Right cardiac atrium (tissue), 5 donors: ENCODE measurements around the gene PIK3CA. TPM values are rescaled to one million over a fixed set of nuclear protein-coding genes. Genes with fewer than 3 reads are reported as not detected.

Source experiments
- ATAC-seq, 2 donors: fragments of 200-7000 bp; cut with Tn5 transposase; one replicate each; pipeline versions ENCODE4 v1.8.0 to v1.9.1; 2020; ENCODE audit warnings: moderate library complexity in 2 of 2, mild to moderate bottlenecking in 1 of 2
- DNase-seq, 3 donors: peaks; one replicate each; pipeline ENCODE4 v3.0.0-alpha.2; 2020
- H3K27ac ChIP-seq: one replicate; pipeline ENCODE4 v1.5.1; 2013; ENCODE audit warnings: mild to moderate bottlenecking, low read length, control low read depth, moderate library complexity
- H3K27me3 ChIP-seq: one replicate; pipeline ENCODE4 v1.6.1; 2013; ENCODE audit not compliant: control insufficient read depth, insufficient read depth
- H3K4me1 ChIP-seq: one replicate; pipeline ENCODE4 v1.6.1; 2013; ENCODE audit warnings: low read length; ENCODE audit not compliant: control insufficient read depth, insufficient read depth
- H3K4me3 ChIP-seq: one replicate; pipeline ENCODE4 v1.5.1; 2013; ENCODE audit warnings: low read length, control low read depth
- H3K9me3 ChIP-seq: one replicate; pipeline ENCODE4 v1.6.1; 2013; ENCODE audit warnings: low read length; ENCODE audit not compliant: control insufficient read depth
- WGBS: extraction: QIAGEN DNeasy Blood & Tissue Kit; methylation state at CpG from one replicate; pipeline ENCODE4 v1.1.7; 2013; 5-methylcytosine and 5-hydroxymethylcytosine counted together
- intact Hi-C, 4 donors: fragments of 100-400 bp; cut with DNase I; formaldehyde crosslinking; loops; one replicate each; pipeline versions ENCODE4 v1.11.0 to v1.14.0; 2022 to 2023
- polyA plus RNA-seq: library from polyadenylated mRNA; stranded (reverse); fragments of 200-250 nt; gene quantifications from one replicate; pipeline ENCODE4 v1.2.3, GENCODE V29; 2013
- total RNA-seq, 4 donors: library from RNA; stranded (reverse); fragmentation: NEBNext Ultra II Directional; extraction: Animal tissue kit (Norgen Biotek cat#: 25700); gene quantifications; one replicate each; pipeline ENCODE4 v1.2.1, GENCODE V29; 2021
- donor health status: healthy with polysubstance abuse.
- donor health status: DM: no; HTN: yes; CAD: no.
- donor health status: DM: no; HTN: no; CAD: no.
- donor health status: DM: no; HTN: yes; CAD: no; lungs with severe emphysema.
- donor health status: DM: yes; HTN: yes; CAD: no.

The PIK3CA gene
- total and polyA plus RNA-seq, 5 donors = 4.6 to 22.3 (median 21.1) TPM

- intact Hi-C loops = no loop called here
- H3K27me3 ChIP-seq = no peaks in the 10 kb centered on the region
- 43% methylated on average over 1 of the region's 1 CpG for WGBS
- H3K9me3 ChIP-seq = no peaks in the 10 kb centered on the region
- H3K4me3 ChIP-seq = no peak overlapping the region
- H3K4me1 ChIP-seq = peaks cover 7% of the 10 kb centered on the region
- no peak overlapping the region for H3K27ac ChIP-seq
- ATAC-seq (peak; percentile 50 to 59), DNase-seq (no peak)
These were observed 32.0 kb downstream of the PIK3CA start for GRCh38 chr3:179179979-179180759.

GRCh38 chr3:179181021-179181472 is 32.9 kb downstream of the PIK3CA start:
- intact Hi-C loops = no loop called here
- Histone ChIP-seq H3K27ac (no peak overlapping the region), H3K27me3 (no peaks in the 10 kb centered on the region), H3K4me3 (no peak overlapping the region), H3K4me1 (peaks cover 7% of the 10 kb centered on the region), H3K9me3 (no peaks in the 10 kb centered on the region)
- 22% methylated on average over 1 of the region's 1 CpG for WGBS
- DNase-seq = no peak
- ATAC-seq = peak; percentile 84 to 93

- H3K9me3 ChIP-seq = no peaks in the 10 kb centered on the region
- no peaks in the 10 kb centered on the region for H3K27me3 ChIP-seq
- peaks cover 7% of the 10 kb centered on the region for H3K4me1 ChIP-seq
- H3K4me3 ChIP-seq = no peak overlapping the region
- DNase-seq = no peak
- intact Hi-C loops = no loop called here
- ATAC-seq = peak; percentile 9 to 57
- no peak overlapping the region for H3K27ac ChIP-seq
- 52% methylated on average over 4 of the region's 4 CpGs for WGBS
These were observed 33.9 kb downstream of the PIK3CA start for GRCh38 chr3:179181993-179182551.

- peaks cover 7% of the 10 kb centered on the region for H3K4me1 ChIP-seq
- no peaks in the 10 kb centered on the region for H3K9me3 ChIP-seq
- ATAC-seq = no peak
- no peak for DNase-seq
- no peaks in the 10 kb centered on the region for H3K27me3 ChIP-seq
- intact Hi-C loops = no loop called here
- no peak overlapping the region for H3K27ac ChIP-seq
- WGBS = 87% methylated on average over 1 of the region's 1 CpG
- no peak overlapping the region for H3K4me3 ChIP-seq
These were observed 34.7 kb downstream of the PIK3CA start for GRCh38 chr3:179182902-179183301.

GRCh38 chr3:179184826-179185225 is 36.7 kb downstream of the PIK3CA start:
- intact Hi-C loops = no loop called here
- Histone ChIP-seq H3K4me1 (peaks cover 3% of the 10 kb centered on the region), H3K9me3 (no peaks in the 10 kb centered on the region), H3K27me3 (no peaks in the 10 kb centered on the region), H3K27ac (no peak overlapping the region), H3K4me3 (no peak overlapping the region)
- WGBS = 51% methylated on average over 1 of the region's 1 CpG
- ATAC-seq (no peak), DNase-seq (no peak)

- Histone ChIP-seq H3K9me3 (no peaks in the 10 kb centered on the region), H3K27me3 (no peaks in the 10 kb centered on the region), H3K4me1 (peaks cover 7% of the 10 kb centered on the region), H3K27ac (no peak overlapping the region), H3K4me3 (no peak overlapping the region)
- intact Hi-C loops = no loop called here
- DNase-seq (no peak), ATAC-seq (no peak)
- 85% methylated on average over 3 of the region's 3 CpGs for WGBS
These were observed 38.3 kb downstream of the PIK3CA start for GRCh38 chr3:179186426-179186825.

GRCh38 chr3:179189759-179190158 is 41.6 kb downstream of the PIK3CA start:
- peak in 1 of 2 donors; percentile 41 for ATAC-seq
- WGBS = 24% methylated on average over 3 of the region's 3 CpGs
- no peak overlapping the region for H3K4me3 ChIP-seq
- no peak overlapping the region for H3K27ac ChIP-seq
- peaks cover 3% of the 10 kb centered on the region for H3K4me1 ChIP-seq
- no peak for DNase-seq
- H3K9me3 ChIP-seq = no peaks in the 10 kb centered on the region
- intact Hi-C loops = loop anchor here in 1 of 4 donors (5.0 kb wide), 1 partner anchor 42 kb away; the partner anchor contains the start of gene PIK3CA
- H3K27me3 ChIP-seq = no peaks in the 10 kb centered on the region

GRCh38 chr3:179190581-179190980 is 42.4 kb downstream of the PIK3CA start:
- DNase-seq = no peak
- Histone ChIP-seq H3K27ac (no peak overlapping the region), H3K27me3 (no peaks in the 10 kb centered on the region), H3K4me1 (peaks cover 3% of the 10 kb centered on the region), H3K9me3 (no peaks in the 10 kb centered on the region), H3K4me3 (no peak overlapping the region)
- no peak for ATAC-seq
- intact Hi-C loops = loop anchor here in 1 of 4 donors (5.0 kb wide), 1 partner anchor 43 kb away; the partner anchor contains the start of gene PIK3CA
- 55% methylated on average over 6 of the region's 6 CpGs for WGBS

- Histone ChIP-seq H3K27me3 (no peaks in the 10 kb centered on the region), H3K4me3 (no peak overlapping the region), H3K4me1 (peaks cover 3% of the 10 kb centered on the region), H3K27ac (no peak overlapping the region), H3K9me3 (no peaks in the 10 kb centered on the region)
- intact Hi-C loops = loop anchor here in 1 of 4 donors (5.0 kb wide), 1 partner anchor 45 kb away; the partner anchor contains the start of gene PIK3CA
- no peak for DNase-seq
- no peak for ATAC-seq
- WGBS = 93% methylated on average over 3 of the region's 3 CpGs
These were observed 44.4 kb downstream of the PIK3CA start for GRCh38 chr3:179192542-179192941.

DNA sequence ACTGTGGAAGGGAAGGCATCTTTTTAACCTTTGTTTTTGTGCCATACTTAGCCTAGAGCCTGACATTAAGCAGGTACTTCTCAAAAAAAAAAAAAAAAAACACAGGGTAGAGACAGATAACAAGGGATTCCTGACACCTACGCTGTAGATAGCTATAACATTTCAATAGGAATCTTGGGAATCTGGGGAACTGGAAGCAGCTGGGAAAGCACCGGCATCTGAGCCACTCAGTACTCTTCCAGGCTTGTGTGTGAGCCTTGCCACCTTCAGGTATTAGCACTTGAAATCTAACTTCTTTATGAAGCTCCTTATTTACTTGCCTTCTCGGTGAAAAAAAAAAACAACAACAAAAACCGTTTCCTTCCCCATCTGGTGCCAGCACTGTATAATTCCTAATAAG is 46.8 kb downstream of the PIK3CA start:
- intact Hi-C loops = loop anchor here in 1 of 4 donors (5.0 kb wide), 1 partner anchor 48 kb away; the partner anchor contains the start of gene PIK3CA
- Histone ChIP-seq H3K27ac (no peak overlapping the region), H3K27me3 (no peaks in the 10 kb centered on the region), H3K9me3 (no peaks in the 10 kb centered on the region), H3K4me3 (no peak overlapping the region), H3K4me1 (peaks cover 3% of the 10 kb centered on the region)
- DNase-seq = no peak
- 40% methylated on average over 4 of the region's 4 CpGs for WGBS
- ATAC-seq = no peak

- no peak for ATAC-seq
- intact Hi-C loops = no loop called here
These were observed 47.9 kb downstream of the PIK3CA start for GRCh38 chr3:179196098-179196497.

More at GRCh38 chr3:179196098-179196497, 47.9 kb downstream of the PIK3CA start:
- no peak overlapping the region for H3K4me3 ChIP-seq
- 39% methylated on average over 1 of the region's 1 CpG for WGBS
- no peaks in the 10 kb centered on the region for H3K4me1 ChIP-seq
- H3K27ac ChIP-seq = no peak overlapping the region
- no peaks in the 10 kb centered on the region for H3K27me3 ChIP-seq
- no peak for DNase-seq
- H3K9me3 ChIP-seq = no peaks in the 10 kb centered on the region
